Colonic mucosa (tissue), 4 donors: ENCODE results near the gene UPK3A. TPM values are rescaled to one million over a fixed set of nuclear protein-coding genes. Genes with fewer than 3 reads are reported as not detected.

Experiments used
- DNase-seq: peaks from one replicate; pipeline ENCODE4 v3.0.0-alpha.2; 2020
- H3K27ac ChIP-seq: fragments of 200-600 bp; one replicate; pipeline ENCODE4 v1.8.0; 2021
- H3K27me3 ChIP-seq: fragments of 200-600 bp; one replicate; pipeline ENCODE4 v1.8.0; 2021
- H3K36me3 ChIP-seq: fragments of 200-600 bp; one replicate; pipeline ENCODE4 v1.8.0; 2021
- H3K4me1 ChIP-seq: fragments of 200-600 bp; one replicate; pipeline ENCODE4 v1.8.0; 2021; ENCODE audit warnings: mild to moderate bottlenecking
- H3K4me3 ChIP-seq: fragments of 200-600 bp; one replicate; pipeline ENCODE4 v1.8.0; 2021
- H3K9ac ChIP-seq, 2 donors: one replicate each; pipeline ENCODE4 v1.7.0; 2013; ENCODE audit warnings: control low read depth in 2 of 2, low read depth in 2 of 2, low read length in 2 of 2
- H3K9me3 ChIP-seq: fragments of 200-600 bp; one replicate; pipeline ENCODE4 v1.8.0; 2021
- CTCF ChIP-seq: fragments of 200-600 bp; IDR thresholded peaks from one replicate; pipeline ENCODE4 v1.8.0; 2022; ENCODE audit warnings: antibody characterized with exemption, mild to moderate bottlenecking
- intact Hi-C: fragments of 100-400 bp; cut with DNase I; formaldehyde crosslinking; loops from one replicate; pipeline ENCODE4 v1.14.1; 2022
- total RNA-seq, 2 donors: library from RNA; stranded (reverse); fragmentation: NEBNext Ultra II Directional in 1 of 2; extraction: Animal tissue kit (Norgen Biotek cat#: 25700) in 1 of 2; gene quantifications; one replicate each; pipeline ENCODE4 v1.2.1, GENCODE V29; 2021
- donor health status: healthy.
- donor health status: DM: no; HTN: no; CAD: no.
- donor health status: DM: no; HTN: no; CAD: no.

The UPK3A gene
- total RNA-seq, 2 donors from 2014 or later = 0.32 to 3.6 TPM

GRCh38 chr22:45263463-45264269, 21.1 kb upstream of the UPK3A start:
- H3K9me3 ChIP-seq = no peaks in the 10 kb centered on the region
- H3K27ac ChIP-seq = no peak overlapping the region
- peak; percentile 44 for TF ChIP-seq CTCF
- intact Hi-C loops = loop anchor here (5.0 kb wide), 1 partner anchor 161 kb away; no protein-coding TSS in a partner anchor
- no peak overlapping the region for H3K4me3 ChIP-seq
- H3K36me3 ChIP-seq = no peaks in the 10 kb centered on the region
- DNase-seq = peak; percentile 63
- H3K4me1 ChIP-seq = no peaks in the 10 kb centered on the region
- H3K27me3 ChIP-seq = no peaks in the 10 kb centered on the region
- no peak overlapping the region for H3K9ac ChIP-seq

GRCh38 chr22:45265535-45265934, 19.2 kb upstream of the UPK3A start:
- H3K36me3 ChIP-seq = no peaks in the 10 kb centered on the region
- DNase-seq = no peak
- TF ChIP-seq CTCF = no peak
- no peak overlapping the region for H3K4me3 ChIP-seq
- intact Hi-C loops = loop anchor here (5.0 kb wide), 1 partner anchor 287 kb away; no protein-coding TSS in a partner anchor
- H3K9me3 ChIP-seq = no peaks in the 10 kb centered on the region
- H3K27me3 ChIP-seq = no peaks in the 10 kb centered on the region
- no peak overlapping the region for H3K9ac ChIP-seq
- H3K27ac ChIP-seq = no peak overlapping the region
- peaks cover 8% of the 10 kb centered on the region for H3K4me1 ChIP-seq

- H3K4me3 ChIP-seq = peak overlapping the region; percentile 36
- H3K27ac ChIP-seq = no peak overlapping the region
- no peaks in the 10 kb centered on the region for H3K36me3 ChIP-seq
- peaks cover 13% of the 10 kb centered on the region for H3K4me1 ChIP-seq
- no peaks in the 10 kb centered on the region for H3K9me3 ChIP-seq
- H3K9ac ChIP-seq = peak overlapping the region; percentile 66 to 69
- H3K27me3 ChIP-seq = no peaks in the 10 kb centered on the region
- DNase-seq = no peak
- intact Hi-C loops = loop anchor here (5.0 kb wide), 1 partner anchor 284 kb away; no protein-coding TSS in a partner anchor
- TF ChIP-seq CTCF = no peak
These were observed 16.4 kb upstream of the UPK3A start for GRCh38 chr22:45268167-45268957.

GRCh38 chr22:45268958-45269844, 15.5 kb upstream of the UPK3A start:
- peak; percentile 87 for DNase-seq
- no peaks in the 10 kb centered on the region for H3K9me3 ChIP-seq
- peaks cover 18% of the 10 kb centered on the region for H3K4me1 ChIP-seq
- peak overlapping the region; percentile 36 for H3K4me3 ChIP-seq
- intact Hi-C loops = loop anchor here (1.0 to 5.0 kb wide), 2 partner anchors 166 to 283 kb away; no protein-coding TSS in a partner anchor
- no peak overlapping the region for H3K27ac ChIP-seq
- TF ChIP-seq CTCF = peak; percentile 82
- H3K27me3 ChIP-seq = no peaks in the 10 kb centered on the region
- H3K36me3 ChIP-seq = no peaks in the 10 kb centered on the region
- peak overlapping the region; percentile 66 to 73 for H3K9ac ChIP-seq
